HG02759 (cell line): Measurements from ENCODE around the gene RAX2.
"Not testable (repeated sequence)": the region's sequence is repeated elsewhere in the genome, so short reads cannot be mapped to it uniquely, and the experiment has no call there.

Experiments used
- ATAC-seq: cut with Tn5 transposase; IDR thresholded peaks from one replicate; pipeline ENCODE4 v1.9.1; 2021; ENCODE audit warnings: mild to moderate bottlenecking, moderate library complexity; ENCODE audit not compliant: unreplicated experiment

RAX2 gene

GRCh38 chr19:3771906-3772455 lies at the start of gene RAX2:
RAX2 (minus strand) TSS chr19:3772228; CDS start chr19:3771742, 486 bp downstream.
- ATAC-seq, result no peak

- no peak for ATAC-seq
Measured at GRCh38 chr19:3821156-3821555, 49.1 kb upstream of the RAX2 start.

- ATAC-seq, result no peak
Measured at GRCh38 chr19:3819989-3820388, 48.0 kb upstream of the RAX2 start.

- ATAC-seq, result no peak
Measured at GRCh38 chr19:3818918-3819317, 46.9 kb upstream of the RAX2 start.

- no peak for ATAC-seq
Measured at GRCh38 chr19:3818466-3818865, 46.4 kb upstream of the RAX2 start.

GRCh38 chr19:3817761-3818160 lies 45.7 kb upstream of the RAX2 start:
- no peak for ATAC-seq

GRCh38 chr19:3816566-3817218 lies 44.7 kb upstream of the RAX2 start:
- no peak for ATAC-seq

GRCh38 chr19:3816148-3816547 lies 44.1 kb upstream of the RAX2 start:
- ATAC-seq, result not testable (repeated sequence)

GRCh38 chr19:3814648-3815047 lies 42.6 kb upstream of the RAX2 start:
- no peak for ATAC-seq

- ATAC-seq, result no peak
Measured at GRCh38 chr19:3813473-3814392, 41.7 kb upstream of the RAX2 start.

GRCh38 chr19:3810708-3811355 lies 38.8 kb upstream of the RAX2 start:
- no peak for ATAC-seq

- ATAC-seq, result no peak
Measured at GRCh38 chr19:3809881-3810707, 38.1 kb upstream of the RAX2 start.

- no peak for ATAC-seq
Measured at GRCh38 chr19:3808420-3809143, 36.6 kb upstream of the RAX2 start.

GRCh38 chr19:3807574-3808354 lies 35.7 kb upstream of the RAX2 start:
- no peak for ATAC-seq

- ATAC-seq, result no peak
Measured at GRCh38 chr19:3807131-3807480, 35.1 kb upstream of the RAX2 start.

GRCh38 chr19:3805859-3806258 lies 33.8 kb upstream of the RAX2 start:
- no peak for ATAC-seq

GRCh38 chr19:3804429-3804828 lies 32.4 kb upstream of the RAX2 start:
- no peak for ATAC-seq

GRCh38 chr19:3803986-3804385 lies 32.0 kb upstream of the RAX2 start:
- no peak for ATAC-seq
